AG08395 (cell line): ENCODE results near the gene TSR3.

Source experiments
- DNase-seq: peaks from one replicate; pipeline ENCODE4 v3.0.0; 2012; ENCODE audit warnings: mixed read lengths, low spot score

Gene TSR3

DNA sequence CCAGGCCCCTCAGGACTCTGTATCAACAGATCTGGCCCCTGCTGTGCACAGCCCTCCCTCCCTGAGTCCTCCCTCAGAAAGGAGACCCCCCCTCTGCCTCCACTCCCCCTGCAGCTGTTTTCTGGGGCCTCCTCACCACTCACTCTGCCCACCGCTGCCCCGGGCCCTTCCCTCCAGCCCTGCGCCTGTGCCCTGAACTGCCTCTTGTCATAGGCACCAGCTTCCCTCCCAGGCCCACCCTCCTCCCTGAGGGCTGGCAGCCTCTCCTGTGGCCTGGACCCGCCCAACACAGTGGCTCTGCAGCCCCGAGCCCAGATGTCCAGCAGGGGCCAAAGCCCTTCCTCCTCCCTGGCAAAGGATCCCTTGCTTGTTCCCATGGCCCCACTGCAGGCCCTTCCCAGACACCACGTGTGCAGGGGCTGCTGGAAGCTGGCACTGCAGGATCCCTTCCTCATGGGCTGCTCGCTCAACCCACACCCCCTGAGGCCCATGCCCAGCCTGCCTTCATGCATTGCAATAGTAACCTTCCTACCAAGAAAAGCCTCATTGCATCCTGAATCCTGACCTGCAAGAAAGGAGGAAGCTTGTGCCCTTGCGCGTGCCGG lies 25.8 kb upstream of the TSR3 start:
- no peak for DNase-seq

DNA sequence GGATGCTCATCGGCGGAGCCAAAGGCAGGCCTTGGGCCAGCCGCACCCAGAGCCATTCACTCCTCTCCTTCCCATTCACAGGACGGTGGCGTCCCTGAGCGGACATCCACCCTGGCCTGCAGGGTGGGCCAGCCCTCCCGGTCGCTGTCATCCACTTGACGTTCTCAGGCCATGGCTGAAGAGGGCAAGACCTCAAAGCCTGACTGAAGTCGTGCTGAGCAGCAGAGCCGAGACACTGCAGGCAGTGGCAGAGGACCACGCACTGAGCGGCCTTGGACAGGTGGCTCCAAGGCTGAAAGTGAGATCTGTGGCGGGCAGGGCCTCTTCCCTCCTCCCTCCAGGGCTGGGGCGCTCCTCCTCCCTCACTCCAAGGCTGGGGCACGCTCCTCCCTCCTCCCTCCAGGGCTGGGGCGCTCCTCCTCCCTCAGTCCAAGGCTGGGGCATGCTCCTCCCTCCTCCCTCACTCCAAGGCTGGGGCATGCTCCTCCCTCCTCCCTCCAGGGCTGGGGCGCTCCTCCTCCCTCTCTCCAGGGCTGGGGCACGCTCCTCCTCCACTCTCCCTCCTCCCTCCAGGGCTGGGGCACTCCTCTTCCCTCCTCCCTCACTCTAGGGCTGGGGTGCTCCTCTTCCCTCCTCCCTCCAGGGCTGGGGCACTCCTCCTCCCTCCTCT lies 24.2 kb upstream of the TSR3 start:
- DNase-seq: no peak

DNA sequence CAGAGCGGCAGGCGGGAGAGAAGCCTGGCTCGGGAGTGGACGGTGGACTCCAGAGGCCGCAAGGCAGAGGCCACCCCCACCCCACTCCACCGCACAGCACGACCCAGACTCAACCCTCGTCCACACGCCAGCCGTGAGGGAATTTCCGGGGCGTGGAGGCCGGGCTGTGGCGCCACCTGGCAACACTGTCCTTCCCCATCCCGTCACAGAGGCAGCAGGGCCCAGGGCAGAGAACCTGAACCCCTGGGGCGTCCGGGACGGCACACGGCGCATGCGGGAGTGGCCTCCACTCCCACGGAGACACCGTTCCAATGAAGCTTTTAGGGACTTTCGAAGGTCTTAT lies 23.6 kb upstream of the TSR3 start:
- no peak for DNase-seq

DNA sequence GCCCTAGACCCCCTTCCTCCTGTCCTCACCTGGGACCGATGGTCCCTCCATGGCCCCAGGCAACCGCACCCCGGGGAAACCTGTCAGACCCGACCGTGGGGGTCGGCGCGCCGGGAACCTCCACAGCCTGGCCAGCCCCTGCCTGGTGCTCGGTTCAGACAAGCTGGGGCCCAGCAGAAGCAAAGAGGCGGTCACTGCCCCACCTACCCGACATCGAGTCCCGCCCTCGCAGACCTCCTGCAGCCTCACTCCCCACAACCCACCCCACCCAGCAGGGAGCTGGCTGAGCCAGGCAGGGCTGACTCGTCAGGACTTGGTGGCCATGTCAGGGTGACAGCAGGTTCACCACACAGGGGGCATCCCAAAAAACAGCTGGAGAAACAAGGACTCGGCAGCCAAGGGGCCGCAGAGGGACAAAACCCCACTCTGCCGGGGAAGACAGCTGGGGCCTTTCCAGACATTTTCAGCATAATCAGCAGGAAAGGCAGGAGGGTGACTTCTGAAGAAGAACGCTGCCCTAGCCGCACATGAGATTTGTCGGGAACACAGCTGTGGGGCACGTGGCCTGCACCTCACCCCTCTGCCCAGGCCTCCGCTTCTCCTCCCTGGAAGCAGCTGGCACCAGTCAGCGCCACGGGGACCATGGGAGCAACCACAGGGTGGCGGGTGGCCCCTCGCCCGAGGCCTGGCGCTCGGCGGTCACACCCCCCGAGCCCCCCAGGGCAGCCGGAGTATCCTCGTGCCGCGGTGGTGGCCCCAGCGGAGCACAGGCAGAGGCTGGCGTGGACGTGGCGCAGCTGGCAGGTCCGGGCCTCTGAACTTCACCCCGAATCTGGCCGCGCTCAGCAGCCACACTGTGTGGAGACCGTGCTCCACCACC lies 23.0 kb upstream of the TSR3 start:
- DNase-seq: no peak

DNA sequence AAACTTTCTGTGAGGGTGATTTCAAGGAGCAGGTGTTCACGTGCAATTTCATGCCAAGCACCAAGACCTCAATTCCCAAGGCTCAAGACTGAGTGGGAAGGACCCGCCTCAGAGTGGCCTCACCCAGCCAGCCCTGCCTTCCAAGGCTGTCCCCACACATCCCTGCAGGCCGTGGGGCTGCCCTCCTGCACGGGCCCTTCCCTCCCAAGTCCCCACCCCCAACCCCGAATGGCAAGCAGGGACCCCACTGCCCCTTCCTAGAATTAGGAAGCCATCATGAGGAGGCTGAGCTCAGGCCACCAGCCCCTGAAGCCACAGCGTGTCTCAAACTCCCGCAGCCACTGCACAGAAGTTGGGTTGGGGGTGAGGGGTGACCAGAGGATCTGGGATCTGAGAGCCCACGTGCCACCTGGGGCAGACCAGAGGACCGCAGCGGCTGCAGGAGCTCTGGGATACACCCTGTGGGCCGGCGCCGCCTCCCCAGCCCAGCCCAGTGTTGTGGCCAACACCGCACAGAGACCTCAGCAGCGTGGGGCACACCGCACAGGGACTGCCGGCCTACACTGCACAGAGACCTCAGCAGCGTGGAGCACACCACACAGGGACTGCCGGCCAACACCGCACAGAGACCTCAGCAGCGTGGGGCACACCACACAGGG lies 20.7 kb upstream of the TSR3 start:
- no peak for DNase-seq

DNA sequence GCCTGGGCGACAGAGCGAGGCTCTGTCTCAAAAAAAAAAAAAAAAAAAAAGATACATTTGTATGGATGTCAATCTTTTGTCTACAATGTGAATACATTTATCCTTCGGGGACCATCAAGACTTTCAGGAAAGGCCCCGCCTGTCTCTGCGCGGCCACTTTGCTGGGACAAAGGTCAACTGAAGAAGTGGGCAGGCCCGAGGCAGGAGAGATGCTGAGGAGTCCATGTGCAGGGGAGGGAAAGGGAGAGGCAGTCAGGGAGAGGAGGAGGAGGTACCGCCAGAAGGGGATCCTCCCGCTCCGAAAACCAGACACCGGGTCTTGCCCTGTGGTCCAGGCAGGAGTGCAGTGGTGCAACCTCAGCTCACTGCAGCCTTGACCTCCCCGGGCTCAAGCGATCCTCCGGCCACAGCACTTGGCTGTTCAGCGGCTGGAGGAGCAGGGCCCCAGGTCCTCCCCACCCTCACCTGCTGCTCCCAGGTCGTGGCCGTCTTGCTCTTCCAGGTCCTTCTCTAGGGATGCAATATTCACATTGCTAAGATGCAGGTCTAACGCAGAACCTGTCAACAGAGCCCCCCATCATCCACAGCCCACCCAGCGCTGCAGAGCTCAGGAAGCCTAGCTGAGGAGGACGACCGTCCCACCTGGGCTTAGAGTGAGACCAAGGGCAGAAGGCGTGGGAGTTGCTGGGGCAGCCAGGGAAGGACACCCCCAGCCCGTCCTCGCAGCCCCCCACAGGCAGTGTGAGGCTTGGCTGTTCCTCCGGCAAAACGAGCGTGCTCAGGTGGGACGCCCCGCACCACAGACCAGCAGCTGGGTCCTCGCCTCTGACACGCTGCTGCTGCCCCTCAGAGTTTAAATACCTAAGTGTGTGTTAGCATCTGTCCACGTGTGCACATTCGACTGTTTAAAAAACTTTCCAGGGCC lies 19.6 kb upstream of the TSR3 start:
- no peak for DNase-seq

DNA sequence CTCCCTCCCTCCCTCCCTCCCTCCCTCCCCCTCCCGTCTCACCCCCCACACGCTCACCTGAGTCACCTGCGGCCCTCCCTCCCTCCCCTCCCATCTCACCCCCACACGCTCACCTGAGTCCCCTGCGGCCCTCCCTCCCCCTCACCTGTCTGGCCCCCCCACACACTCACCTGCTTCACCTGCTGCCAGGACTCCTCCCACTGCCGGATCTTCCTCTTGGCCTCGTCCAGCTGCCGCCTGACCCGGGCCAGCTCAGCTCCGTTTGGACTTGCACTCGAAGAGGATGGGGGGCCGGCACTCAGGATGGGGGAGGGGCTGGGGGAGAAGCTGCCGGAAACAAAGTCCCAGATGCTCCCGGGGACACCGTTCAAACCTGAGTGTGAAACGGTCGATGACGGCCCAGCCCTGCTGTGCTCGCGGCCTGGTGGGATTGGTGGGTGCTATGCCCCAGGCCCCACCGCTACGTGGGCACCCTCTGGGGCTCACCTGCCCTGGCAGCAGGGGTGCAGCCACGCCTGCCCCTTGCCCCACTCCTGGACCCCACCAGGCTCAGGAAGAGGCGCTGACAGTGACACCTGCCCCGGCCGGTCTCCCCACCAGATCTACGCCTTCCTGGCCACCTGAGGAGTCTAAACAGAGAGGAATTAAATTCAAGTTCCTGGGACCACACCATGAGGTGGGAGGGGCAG lies 16.0 kb upstream of the TSR3 start:
- DNase-seq: no peak

DNA sequence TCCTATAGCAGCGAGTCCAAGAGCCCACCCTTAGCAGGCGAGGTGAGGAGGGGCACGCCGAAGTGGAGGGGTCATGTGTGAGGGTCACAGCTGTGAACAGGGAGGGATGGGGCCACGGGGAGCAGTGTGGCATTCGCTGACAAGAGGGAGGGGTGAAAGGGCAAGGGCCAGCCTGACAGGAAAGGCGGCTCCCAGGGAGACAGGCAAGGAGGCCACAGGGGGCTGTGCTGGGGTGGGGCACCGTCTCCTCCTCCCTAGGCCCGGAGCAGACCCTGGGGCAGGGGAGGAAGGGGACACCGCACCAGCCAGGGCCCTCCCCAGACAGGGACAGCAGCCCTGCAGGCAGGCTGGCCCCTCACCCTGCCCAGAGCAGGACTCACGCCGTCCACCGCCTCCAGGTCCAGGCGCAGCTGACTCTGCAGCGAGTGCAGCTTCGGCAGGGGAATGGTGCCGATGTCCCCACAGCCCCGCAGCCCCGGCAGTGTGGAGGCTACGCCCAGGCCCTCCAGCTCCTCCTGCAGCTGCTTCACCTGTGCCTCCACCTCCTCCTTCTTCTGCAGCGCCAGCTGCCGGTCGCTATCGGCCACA lies 15.1 kb upstream of the TSR3 start:
- DNase-seq: no peak

DNA sequence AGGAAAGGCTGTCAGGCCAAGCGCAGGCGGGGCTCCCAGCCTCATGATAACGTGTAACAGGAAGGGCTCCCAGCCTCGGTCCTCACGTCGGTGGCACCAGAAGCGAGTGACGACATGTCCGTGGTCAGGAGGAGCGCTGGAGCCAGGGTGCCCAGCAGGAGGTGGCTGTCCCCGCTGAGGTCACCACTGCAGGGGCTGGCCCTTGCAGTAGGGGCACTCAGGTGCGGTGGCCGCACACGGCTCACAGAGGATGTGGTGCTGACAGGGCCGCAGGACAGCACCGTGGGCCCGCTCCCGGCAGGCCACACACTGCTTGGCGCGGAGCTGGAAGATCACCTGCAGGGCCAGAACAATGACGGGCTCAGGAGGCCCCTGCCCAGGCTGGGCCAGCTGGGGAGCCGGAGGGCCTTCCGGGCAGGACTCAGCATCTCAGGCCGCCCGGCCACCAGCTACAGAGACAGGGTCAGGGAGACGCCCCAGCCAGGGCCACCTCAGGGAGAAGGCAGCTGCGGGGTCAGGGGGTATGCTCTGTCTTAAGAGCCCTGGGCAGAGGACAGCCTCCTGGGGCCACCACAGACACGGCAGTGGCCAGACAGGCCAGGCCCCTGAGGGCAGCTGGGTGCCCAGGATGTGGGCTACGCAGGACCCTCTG lies 14.5 kb upstream of the TSR3 start:
- DNase-seq: no peak

DNA sequence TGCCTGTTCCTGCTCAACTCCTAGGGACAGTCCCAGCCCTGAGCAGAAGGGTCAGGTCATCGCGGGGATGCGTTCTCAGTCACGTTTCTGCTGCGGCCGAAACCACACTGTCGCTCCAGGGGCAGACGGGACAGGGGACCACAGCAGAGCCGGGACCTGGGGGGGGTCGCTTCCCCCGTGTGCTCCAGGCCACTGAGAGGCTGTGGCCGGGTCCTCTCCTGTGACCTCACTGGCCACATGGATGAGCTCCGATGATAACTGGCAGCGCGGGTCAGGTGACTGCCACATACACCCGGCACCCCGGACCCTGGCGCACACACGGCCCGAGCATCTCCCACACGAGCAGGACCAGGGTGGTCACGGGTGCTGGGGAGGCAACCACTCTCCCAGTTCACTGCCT lies 12.8 kb upstream of the TSR3 start:
- no peak for DNase-seq

DNA sequence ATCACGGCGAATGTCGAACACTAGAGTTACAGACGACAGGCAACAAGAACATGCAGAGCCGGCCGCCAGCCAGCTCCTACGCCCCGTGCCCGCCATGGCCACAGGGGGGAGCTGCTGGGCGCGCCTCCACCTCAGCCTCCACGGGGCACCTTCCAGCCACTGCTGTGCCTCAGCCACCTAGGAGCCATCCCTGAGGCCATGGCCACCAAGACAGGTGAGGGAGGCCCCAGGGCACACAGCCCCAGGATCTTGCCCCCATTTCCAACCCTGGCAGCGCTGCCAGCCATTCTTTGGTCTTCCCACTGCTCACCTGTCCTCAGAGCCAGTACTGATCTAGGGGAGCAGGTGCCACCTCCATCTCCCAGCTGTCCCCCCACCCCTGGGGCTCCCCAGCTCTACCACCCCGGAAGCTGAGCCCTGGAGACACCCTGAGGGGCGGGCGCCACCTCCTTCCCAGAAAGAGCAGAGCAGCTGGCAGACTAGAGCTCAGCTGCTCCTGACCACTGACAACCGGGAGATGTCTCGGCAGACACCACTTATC lies 11.9 kb upstream of the TSR3 start:
- peak; percentile 73 for DNase-seq

DNA sequence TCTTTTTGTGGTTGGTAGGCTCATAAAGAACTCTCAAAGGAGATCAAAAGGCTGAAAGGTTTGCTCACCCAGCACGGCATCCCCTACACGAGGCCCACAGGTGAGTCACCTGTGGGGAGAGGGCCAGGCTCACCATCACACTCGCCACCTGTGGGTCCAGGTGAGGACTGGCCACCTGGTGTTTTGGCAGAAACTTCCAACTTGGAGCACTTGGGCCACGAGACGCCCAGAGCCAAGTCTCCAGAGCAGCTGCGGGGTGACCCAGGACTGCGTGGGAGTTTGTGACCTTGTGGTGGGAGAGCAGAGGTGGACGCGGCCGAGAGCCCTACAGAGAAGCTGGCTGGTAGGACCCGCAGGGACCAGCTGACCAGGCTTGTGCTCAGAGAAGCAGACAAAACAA lies 11.1 kb upstream of the TSR3 start:
- no peak for DNase-seq

DNA sequence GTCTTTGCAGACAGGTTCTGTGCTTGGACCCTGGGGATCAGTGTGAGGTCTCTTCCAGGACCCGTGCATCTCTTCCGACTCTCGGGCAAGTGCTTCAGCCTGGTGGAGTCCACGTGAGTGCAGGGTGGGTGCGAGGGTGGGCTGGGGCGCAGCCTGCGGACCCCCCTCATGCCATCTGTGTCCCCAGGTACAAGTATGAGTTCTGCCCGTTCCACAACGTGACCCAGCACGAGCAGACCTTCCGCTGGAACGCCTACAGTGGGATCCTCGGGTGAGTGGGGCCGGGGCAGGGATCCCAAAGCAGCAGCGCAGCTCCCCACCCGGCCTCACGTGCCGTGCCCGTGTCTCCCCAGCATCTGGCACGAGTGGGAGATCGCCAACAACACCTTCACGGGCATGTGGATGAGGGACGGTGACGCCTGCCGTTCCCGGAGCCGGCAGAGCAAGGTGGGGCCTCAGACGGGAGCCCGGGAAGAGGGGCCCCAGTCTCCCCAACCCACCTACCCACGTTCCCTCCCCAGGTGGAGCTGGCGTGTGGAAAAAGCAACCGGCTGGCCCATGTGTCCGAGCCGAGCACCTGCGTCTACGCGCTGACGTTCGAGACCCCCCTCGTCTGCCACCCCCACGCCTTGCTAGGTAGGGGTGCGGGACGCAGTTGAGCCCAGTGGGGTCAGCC lies 10.1 kb upstream of the TSR3 start:
- DNase-seq: no peak

DNA sequence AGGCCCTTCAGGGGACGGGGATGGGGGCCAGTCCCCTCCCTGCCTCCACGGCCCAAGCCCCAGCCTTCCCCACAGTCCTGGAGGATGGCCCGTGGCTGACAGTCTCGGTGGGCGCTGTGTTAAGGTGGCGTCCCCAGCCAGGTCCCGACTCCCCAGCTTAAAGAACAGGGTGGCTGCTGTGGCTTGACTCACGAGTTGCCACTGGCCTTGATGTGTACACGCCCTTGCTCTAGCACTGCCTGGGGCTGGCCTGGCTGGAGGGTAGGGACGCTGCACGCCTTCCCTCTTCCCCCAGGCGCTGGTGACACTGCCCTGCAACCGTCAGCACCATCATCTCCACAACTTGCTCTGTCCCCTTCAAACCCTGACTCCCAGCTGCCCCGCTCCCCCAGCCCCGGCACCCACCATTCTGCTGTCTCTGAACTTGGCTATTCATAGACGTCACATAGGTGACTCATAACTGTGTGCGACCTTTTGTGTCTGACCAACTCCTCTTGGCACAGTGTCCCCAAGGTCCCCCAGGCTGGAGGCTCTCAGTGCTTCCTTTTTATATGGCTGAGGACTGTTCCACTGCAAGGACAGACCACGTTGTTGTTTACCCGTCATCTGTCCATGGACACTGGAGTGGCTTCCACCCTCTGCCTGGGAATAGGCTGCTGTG lies 6.4 kb upstream of the TSR3 start:
- no peak for DNase-seq

DNA sequence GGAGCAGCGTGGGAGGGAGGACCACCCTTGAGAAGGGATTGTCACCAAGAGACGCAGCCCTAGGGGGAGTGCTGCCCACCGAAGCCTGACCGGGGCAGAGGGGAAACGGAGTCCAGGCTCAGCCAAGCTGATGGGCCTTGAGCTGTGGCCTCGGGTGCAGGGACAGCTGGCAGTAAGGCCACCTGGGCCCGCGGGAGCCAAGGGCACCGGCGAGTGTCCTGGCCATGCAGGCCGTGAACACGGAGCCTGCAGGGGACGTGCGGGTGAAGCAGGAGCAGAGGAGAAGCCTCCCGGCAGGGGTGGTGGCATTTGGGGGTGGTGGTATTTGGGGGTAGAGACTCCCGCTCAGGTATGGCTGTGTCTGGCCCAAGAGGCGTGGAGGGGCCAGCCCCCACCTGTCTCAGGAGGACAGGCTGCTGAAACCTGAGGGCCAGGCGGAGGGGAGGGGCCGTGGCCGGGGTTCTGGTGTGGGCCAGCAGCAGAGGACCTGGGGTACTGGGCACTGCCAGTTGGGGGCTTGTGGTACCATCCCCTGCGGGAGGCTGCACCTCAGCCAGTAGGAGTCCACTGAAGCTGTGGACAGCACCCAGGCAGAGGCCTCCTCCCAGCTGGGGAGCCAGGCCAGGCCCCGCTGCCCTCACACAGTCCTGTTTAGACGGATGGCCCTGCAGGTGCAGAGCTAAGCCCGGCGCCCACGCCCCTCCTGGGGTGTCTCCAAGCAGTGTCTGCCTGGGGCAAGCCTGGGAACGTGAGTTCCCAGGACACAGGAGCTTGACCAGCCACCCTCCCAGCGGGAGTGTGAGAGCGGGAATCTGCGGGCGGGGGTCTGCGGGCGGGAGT lies 4.6 kb upstream of the TSR3 start:
- DNase-seq: no peak

DNA sequence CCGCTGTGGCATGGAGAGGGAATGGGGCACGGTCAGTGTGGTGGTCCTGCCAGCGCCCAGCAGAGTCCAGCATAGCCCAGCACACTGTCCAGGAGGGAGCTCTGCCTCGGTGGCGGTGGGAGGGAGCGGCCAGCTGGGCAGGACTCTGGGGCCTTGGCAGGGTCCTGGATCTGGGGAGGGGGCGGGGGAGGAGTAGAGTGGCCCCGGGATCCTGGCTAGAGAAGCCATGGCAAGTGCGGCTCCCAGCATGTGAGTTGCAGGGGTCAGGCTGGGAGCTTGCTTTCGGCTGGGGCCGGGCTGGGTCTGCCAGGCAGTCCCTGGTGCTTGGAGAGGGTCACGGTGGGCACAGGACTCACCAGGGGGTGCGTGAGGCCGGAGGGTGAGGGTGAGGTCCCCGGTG lies 3.9 kb upstream of the TSR3 start:
- no peak for DNase-seq

DNA sequence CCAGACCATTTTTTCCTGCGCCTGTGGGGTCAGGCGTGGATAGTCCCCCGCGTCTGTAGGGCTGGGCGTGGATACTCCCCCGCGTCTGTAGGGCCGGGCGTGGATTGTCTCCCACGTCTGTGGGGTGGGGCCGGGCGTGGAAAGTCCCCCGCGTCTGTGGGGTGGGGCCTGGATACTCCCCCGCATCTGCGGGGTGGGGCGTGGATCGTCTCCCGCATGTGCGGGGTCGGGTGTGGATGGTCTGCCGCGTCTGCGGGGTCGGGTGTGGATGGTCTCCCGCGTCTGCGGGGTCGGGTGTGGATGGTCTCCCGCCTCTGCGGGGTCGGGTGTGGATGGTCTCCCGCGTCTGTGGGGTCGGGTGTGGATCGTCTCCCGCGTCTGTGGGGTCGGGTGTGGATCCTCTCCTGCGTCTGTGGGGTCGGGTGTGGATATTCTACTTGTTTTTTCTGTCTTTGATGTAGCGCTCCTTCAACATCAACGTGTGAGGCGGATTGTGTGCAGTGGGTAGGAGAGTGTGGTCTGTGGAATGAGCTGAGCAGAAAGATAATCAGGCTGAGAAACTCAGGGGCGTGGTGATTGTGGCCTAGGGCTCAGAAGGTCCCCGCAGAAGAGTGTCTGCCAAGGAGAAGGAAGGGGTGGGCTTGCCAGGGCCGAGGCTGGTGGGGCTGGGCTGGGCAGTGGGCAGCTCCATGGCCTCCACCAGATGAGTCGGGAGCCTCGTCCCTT lies 3.3 kb upstream of the TSR3 start:
- DNase-seq: no peak
